GM19395 (cell line): ENCODE data around the gene DYNC1LI2.
"Not testable (repeated sequence)": the region's sequence is repeated elsewhere in the genome, so short reads cannot be mapped to it uniquely, and the experiment has no call there.

ENCODE experiments used
- ATAC-seq: cut with Tn5 transposase; IDR thresholded peaks from one replicate; pipeline ENCODE4 v1.9.1; 2021; ENCODE audit warnings: mild to moderate bottlenecking, moderate library complexity; ENCODE audit not compliant: unreplicated experiment

DYNC1LI2 gene

DNA sequence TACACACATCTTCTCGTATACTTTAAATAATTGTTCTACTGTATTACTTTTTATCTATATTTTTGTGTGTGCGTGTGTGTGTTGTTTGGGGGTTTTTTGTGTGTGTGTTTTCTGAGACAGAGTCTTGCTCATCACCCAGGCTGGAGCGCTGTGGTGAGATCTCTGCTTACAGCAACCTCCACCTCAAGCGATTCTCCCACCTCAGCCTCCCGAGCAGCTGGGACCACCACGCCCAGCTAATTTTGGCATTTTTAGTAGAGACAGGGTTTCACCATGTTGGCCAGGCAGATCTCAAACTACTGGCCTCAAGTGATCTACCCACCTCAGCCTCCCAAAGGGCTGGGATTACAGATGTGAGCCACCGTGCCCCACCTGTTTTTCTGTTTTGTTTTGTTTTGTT, 53.4 kb downstream of the DYNC1LI2 start:
- ATAC-seq: no peak

- ATAC-seq: peak; percentile 80
Observed at GRCh38 chr16:66696669-66697630, 54.5 kb downstream of the DYNC1LI2 start, which contains the start of gene CMTM4. TSS of gene CMTM4 (minus strand) at chr16:66696743. CDS start at chr16:66696525, 218 bp downstream.

- peak; percentile 62 for ATAC-seq
Observed at GRCh38 chr16:66695935-66696668, 55.3 kb downstream of the DYNC1LI2 start.

DNA sequence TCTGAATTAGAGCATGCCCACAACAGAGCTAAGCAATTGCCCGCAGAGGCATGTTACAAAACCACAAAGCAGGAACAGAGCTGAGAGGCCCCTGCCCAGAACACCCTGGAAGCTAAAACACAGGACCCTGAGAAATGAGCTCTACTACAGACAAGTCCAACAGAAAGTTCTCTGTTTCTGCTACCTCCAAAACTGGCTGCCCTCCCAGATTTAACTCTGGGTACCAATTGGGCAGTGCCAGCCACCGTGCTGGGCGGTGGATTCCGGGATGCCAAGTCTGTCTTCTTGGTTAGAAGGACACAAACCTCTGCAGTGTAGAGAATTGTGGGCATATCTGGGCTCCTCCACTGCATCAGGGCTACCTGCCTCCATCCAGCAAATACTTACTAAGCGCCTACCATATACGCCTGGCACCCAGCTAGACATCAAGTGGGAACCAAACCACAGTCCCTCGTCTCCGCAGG, 55.9 kb downstream of the DYNC1LI2 start:
- ATAC-seq: no peak

DNA sequence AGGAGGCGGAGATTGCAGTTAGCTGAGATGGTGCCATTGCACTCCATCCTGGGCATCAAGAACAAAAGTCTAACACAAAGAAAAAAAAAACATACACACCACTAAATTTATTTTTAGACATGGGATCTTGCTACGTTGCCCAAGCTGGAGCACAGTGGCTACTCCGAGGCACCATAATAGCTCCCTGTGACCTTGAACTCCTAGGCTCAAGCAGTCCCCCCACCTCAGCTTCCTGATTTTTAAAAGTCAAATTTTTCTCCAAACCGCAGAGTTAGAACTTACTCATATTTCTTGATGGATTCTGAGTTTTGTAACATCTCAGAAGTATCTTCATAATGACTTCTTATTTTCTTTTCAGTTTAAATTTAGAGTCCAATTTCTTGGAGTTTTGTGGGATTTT, 58.3 kb downstream of the DYNC1LI2 start:
- ATAC-seq: no peak

DNA sequence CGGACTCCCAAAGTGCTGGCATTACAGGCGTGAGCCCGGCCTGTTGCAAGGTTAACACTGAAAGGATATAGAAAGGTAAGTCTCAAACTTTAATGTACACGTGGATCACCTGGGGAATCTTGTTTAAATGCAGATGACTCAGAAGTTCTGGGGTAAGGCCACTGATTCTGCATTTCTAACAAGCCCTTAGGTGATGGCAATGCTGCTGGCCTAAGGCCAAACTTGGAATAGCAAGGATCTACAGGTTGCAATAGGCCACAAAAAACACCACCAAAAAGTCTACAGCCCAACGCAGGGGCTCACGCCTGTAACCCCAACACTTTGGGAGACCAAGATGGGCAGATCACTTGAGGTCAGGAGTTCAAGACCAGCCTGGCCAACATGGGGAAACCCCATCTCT, 59.1 kb downstream of the DYNC1LI2 start:
- no peak for ATAC-seq

DNA sequence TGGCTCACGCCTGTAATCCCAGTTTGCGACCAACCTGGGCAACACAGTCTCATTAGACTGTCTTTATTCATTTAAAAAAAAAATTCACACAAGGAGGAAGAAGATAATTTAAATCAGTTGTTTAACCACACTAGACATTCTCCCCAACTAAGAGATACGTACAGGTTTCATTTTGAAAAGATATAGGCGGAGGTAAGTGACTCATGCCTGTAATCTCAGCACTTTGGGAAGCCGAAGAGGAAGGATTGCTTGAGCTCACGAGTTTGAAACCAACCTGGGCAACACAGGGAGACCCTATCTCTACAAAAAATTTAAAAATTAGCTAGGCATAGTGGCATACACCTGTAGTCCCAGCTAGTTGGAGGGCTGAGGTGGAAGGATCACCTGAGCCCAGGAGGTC, 60.2 kb downstream of the DYNC1LI2 start:
- ATAC-seq: no peak

- ATAC-seq: no peak
Observed at GRCh38 chr16:66690106-66690847, 61.1 kb downstream of the DYNC1LI2 start.

- no peak for ATAC-seq
Observed at GRCh38 chr16:66689282-66689681, 62.1 kb downstream of the DYNC1LI2 start.

- no peak for ATAC-seq
Observed at GRCh38 chr16:66687906-66688625, 63.3 kb downstream of the DYNC1LI2 start.

DNA sequence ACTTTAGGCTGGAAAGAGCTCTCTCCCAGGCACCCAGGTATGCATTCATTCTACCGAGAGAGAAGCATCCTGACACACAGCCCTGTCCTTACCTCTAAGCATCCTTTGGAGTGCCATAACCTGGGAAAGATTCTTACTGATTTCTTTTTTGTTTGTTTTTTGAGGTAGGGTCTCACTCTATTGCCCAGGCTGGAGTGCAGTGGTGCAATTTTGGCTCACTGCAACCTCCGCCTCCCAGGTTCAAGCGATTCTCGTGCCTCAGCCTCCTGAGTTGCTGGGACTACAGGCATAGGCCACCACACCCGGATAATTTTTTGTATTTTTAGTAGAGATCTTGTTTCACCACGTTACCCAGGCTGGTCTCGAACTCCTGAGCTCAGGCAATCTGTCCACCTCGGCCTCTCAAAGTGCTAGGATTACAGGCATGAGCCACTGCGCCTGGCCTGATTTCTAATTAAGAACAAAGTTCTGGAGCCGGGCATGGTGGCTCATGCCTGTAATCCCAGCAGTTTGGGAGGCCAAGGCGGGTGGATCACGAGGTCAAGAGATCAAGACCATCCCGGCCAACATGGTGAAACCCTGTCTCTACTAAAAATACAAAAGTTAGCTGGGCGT, 65.8 kb downstream of the DYNC1LI2 start:
- ATAC-seq: not testable (repeated sequence)

DNA sequence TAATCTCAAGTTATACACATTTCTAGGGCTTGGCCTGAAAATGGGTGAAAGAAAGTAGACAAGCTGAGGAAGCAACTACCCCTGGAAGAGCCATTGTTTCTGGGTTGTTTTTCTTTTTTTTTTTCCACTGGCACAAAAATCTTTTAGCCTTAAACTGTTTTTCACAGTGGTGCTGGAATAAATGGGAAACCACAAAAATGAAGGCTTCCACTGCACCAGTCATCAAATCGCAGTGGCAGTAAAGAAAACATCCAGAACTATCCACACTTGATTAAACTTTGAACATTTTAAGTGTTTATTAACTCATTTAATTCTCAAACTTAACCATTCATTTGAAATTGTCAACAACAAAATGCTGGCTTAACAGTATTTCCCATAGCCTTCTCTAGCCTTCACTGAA, 69.1 kb downstream of the DYNC1LI2 start:
- ATAC-seq: no peak

- ATAC-seq: no peak
Observed at GRCh38 chr16:66681676-66682075, 69.7 kb downstream of the DYNC1LI2 start.

GRCh38 chr16:66678337-66678736, 73.1 kb downstream of the DYNC1LI2 start:
- ATAC-seq: no peak

DNA sequence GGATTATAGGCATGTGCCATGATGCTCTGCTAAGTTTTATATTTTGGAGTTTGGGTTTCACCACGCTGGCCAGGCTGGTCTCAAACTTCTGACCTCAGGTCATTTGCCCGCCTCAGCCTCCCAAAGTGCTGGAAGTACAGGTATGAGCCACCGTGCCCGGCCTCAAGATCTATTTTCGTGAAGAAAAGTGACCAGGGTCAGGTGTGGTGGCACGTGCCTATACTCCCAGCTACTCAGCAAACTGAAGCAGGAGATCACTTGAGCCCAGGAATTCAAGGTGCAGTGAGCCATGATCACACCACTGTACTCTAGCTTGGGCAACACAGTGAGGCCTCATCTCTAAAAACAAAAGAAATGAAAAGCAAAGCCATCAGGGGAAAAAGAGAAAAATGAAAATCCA, 73.6 kb downstream of the DYNC1LI2 start:
- no peak for ATAC-seq

- no peak for ATAC-seq
Observed at GRCh38 chr16:66677179-66677578, 74.2 kb downstream of the DYNC1LI2 start.

DNA sequence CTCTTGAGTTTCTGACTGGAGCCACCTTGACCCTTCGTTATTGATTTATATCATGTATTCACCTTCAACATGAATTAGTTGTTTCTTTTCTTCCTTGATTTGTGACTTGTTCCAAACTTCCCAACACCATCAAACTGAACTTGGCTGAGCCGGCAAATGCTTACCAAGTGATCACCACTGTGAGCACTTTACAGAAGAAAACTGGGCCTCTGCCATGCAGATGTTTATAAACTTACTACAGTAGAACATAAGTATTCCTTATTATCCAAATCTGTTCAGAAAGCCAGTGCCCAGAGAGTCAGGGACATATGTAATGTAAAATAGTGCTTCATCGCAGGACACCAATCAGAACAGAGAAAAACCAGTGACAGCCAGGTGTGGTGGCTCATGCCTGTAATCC, 74.8 kb downstream of the DYNC1LI2 start:
- ATAC-seq: no peak

DNA sequence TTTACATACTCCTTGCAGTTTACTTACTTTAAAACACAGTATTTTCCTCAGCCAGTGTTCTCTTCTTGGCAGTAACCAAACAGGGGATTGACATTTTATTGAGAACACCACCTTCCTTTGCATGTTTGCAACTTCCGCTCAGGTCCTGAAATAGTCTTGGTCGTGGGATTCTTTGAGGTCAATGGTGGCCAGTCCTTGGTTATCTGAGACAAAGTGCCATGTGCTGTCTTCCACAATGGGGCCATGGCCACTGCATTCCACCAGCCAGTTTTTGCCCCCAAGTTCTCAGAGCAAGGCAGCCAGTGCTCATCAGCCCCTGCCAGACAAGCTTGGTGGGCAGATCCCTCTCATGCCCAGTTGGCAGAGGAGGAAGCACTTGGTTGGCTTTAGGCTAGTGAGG, 77.7 kb downstream of the DYNC1LI2 start:
- no peak for ATAC-seq
